Fibroblast of the aortic adventitia (primary cell): Measurements from ENCODE around the gene SMIM26. TPM values are rescaled to one million over a fixed set of nuclear protein-coding genes. Genes with fewer than 3 reads are reported as not detected.

Experiments used
- DNase-seq: peaks from one replicate; pipeline ENCODE4 v3.0.0-alpha.2; 2010; ENCODE audit warnings: low read depth
- H3K4me3 ChIP-seq: 2 replicates; pipeline ENCODE4 v1.5.1; 2011; ENCODE audit warnings: low read depth, mild to moderate bottlenecking, control low read depth, low read length, moderate library complexity
- CTCF ChIP-seq: IDR thresholded peaks from 2 replicates; pipeline ENCODE4 v1.5.1; 2011; ENCODE audit warnings: mild to moderate bottlenecking, low read length, control low read depth, inconsistent platforms; ENCODE audit not compliant: insufficient read depth
- total RNA-seq: library from RNA; depleted of rRNA; stranded (reverse); fragments of >200 nt; gene quantifications from 2 replicates; pipeline ENCODE4 v1.2.3, GENCODE V29; 2012; ENCODE audit warnings: low replicate concordance

SMIM26 gene
- total RNA-seq, 1 donor, result 80.2 TPM

DNA sequence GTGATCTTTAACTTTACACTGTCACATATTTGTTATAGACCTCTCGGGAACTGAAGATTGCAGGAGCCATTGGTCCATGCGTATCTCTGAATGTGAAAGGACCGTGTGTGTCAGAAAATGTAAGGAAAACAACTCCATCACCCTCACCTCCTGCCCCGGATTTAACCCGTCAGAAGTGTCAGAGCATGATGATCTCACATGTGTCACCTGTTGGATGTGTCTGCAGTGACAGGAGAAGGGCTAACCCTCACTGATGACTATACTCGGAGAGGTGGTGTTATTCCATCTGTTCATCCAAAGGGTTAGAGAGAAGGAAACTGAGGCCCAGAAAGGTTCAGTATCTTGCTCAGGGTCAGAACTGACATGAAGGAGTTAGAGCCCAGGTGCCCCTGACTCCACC lies 34.6 kb upstream of the SMIM26 start:
- H3K4me3 ChIP-seq, result no peak overlapping the region
- no peak for TF ChIP-seq CTCF
- no peak for DNase-seq

GRCh38 chr20:18533491-18533890 lies 33.7 kb upstream of the SMIM26 start:
- DNase-seq, result no peak
- no peak for TF ChIP-seq CTCF
- no peak overlapping the region for H3K4me3 ChIP-seq

- DNase-seq, result no peak
- no peak for TF ChIP-seq CTCF
- H3K4me3 ChIP-seq, result no peak overlapping the region
Observed at GRCh38 chr20:18533978-18534644, 33.1 kb upstream of the SMIM26 start.

- no peak for DNase-seq
- TF ChIP-seq CTCF, result no peak
- no peak overlapping the region for H3K4me3 ChIP-seq
Observed at GRCh38 chr20:18537651-18538050, 29.6 kb upstream of the SMIM26 start.

GRCh38 chr20:18541741-18542140 lies 25.5 kb upstream of the SMIM26 start:
- no peak overlapping the region for H3K4me3 ChIP-seq
- DNase-seq, result no peak
- no peak for TF ChIP-seq CTCF

DNA sequence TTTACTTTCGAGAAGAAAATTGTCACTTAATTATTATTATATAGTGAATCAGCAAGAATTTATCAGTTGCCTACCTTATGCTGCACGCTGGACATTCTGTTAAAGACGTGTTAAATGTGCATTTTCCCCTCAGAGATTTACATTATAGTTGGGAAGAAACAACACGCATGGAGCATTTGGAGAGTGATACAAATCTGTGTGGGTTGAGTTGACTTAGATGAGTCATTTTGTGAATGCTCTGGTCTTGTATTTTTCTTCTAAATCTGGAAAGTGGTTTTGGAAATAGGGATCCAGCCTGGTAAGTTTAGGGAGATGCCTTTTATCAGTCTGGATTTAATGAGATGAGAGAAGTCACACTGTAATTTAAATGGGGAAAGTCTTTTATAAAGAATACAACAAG lies 24.0 kb upstream of the SMIM26 start:
- H3K4me3 ChIP-seq, result no peak overlapping the region
- TF ChIP-seq CTCF, result no peak
- DNase-seq, result no peak

- no peak for DNase-seq
- no peak for TF ChIP-seq CTCF
- H3K4me3 ChIP-seq, result no peak overlapping the region
Observed at GRCh38 chr20:18543932-18544331, 23.3 kb upstream of the SMIM26 start.
